Vagina (tissue), 2 donors: ENCODE data around the gene ZBTB32.

Source experiments
- CTCF ChIP-seq, 3 experiments: fragments of 450-650 bp in 2 of 3; fragments of 200-600 bp in 1 of 3; sonication (generic) in 1 of 3; IDR thresholded peaks; one replicate each; pipeline ENCODE4 v1.5.1; 2017 to 2019; ENCODE audit warnings: antibody characterized with exemption in 3 of 3, mild to moderate bottlenecking in 2 of 3, moderate library complexity in 2 of 3
- POLR2AphosphoS5 ChIP-seq, 2 donors: sonication (generic); formaldehyde crosslinking; IDR thresholded peaks; one replicate each; pipeline ENCODE4 v1.9.0; 2017; ENCODE audit warnings: antibody characterized with exemption in 2 of 2, mild to moderate bottlenecking in 2 of 2, low read depth in 1 of 2; ENCODE audit not compliant: insufficient read depth in 1 of 2

- TF ChIP-seq POLR2AphosphoS5 (IDR thresholded peaks at IDR 0.05; ENCODE audit: insufficient read depth in 1 of 2, low read depth in 1 of 2) (no peak), CTCF (IDR thresholded peaks at IDR 0.05) (no peak)
These were observed 9.6 kb downstream of the ZBTB32 start for GRCh38 chr19:35713904-35714495.
